Ishikawa (cell line): Measurements from ENCODE around the gene COL21A1.

ENCODE experiments used
- CEBPB ChIP-seq: IDR thresholded peaks from 2 replicates; pipeline ENCODE4 v1.6.1; 2012
- CREB1 ChIP-seq: IDR thresholded peaks from 2 replicates; pipeline ENCODE4 v1.6.1; 2012; ENCODE audit warnings: low read depth
- EGR1 ChIP-seq: IDR thresholded peaks from 2 replicates; pipeline ENCODE4 v1.6.1; 2012
- EP300 ChIP-seq: IDR thresholded peaks from 2 replicates; pipeline ENCODE4 v1.6.1; 2012; ENCODE audit warnings: borderline replicate concordance
- FOXM1 ChIP-seq: IDR thresholded peaks from 2 replicates; pipeline ENCODE4 v1.6.1; 2012; ENCODE audit warnings: low read depth, borderline replicate concordance
- MAX ChIP-seq: IDR thresholded peaks from 2 replicates; pipeline ENCODE4 v1.6.1; 2012
- NFIC ChIP-seq: IDR thresholded peaks from 2 replicates; pipeline ENCODE4 v1.6.1; 2012
- RAD21 ChIP-seq: IDR thresholded peaks from 2 replicates; pipeline ENCODE4 v1.6.1; 2012; ENCODE audit warnings: low read depth
- REST ChIP-seq: IDR thresholded peaks from 2 replicates; pipeline ENCODE4 v1.6.1; 2012; ENCODE audit warnings: low read depth, mild to moderate bottlenecking
- TAF1 ChIP-seq: IDR thresholded peaks from 2 replicates; pipeline ENCODE4 v1.6.1; 2012; ENCODE audit warnings: low read depth, mild to moderate bottlenecking
- TCF12 ChIP-seq: IDR thresholded peaks from 2 replicates; pipeline ENCODE4 v1.6.1; 2012; ENCODE audit warnings: low read depth
- TEAD4 ChIP-seq: IDR thresholded peaks from 2 replicates; pipeline ENCODE4 v1.6.1; 2012
- USF1 ChIP-seq: IDR thresholded peaks from 2 replicates; pipeline ENCODE4 v1.6.1; 2012
- YY1 ChIP-seq: IDR thresholded peaks from 2 replicates; pipeline ENCODE4 v1.6.1; 2012; ENCODE audit warnings: low read depth
- ZBTB7A ChIP-seq: IDR thresholded peaks from 2 replicates; pipeline ENCODE4 v1.6.1; 2012; ENCODE audit warnings: low read depth

Gene COL21A1

GRCh38 chr6:56172144-56172543 lies 75.2 kb downstream of the COL21A1 start:
- TF ChIP-seq USF1 (no peak), YY1 (no peak), TEAD4 (no peak), CREB1 (no peak), MAX (no peak), FOXM1 (no peak), TAF1 (no peak), EP300 (no peak), EGR1 (no peak), NFIC (no peak), TCF12 (no peak), ZBTB7A (no peak), REST (no peak)

GRCh38 chr6:56169366-56169765 lies 78.0 kb downstream of the COL21A1 start:
- no peak for TF ChIP-seq TCF12

GRCh38 chr6:56168596-56168995 lies 78.8 kb downstream of the COL21A1 start:
- no peak for TF ChIP-seq EP300
- no peak for TF ChIP-seq REST
- no peak for TF ChIP-seq MAX
- TF ChIP-seq YY1: no peak

- no peak for TF ChIP-seq NFIC
- TF ChIP-seq CEBPB: no peak
- no peak for TF ChIP-seq USF1
- no peak for TF ChIP-seq TCF12
- TF ChIP-seq EGR1: no peak
Observed at GRCh38 chr6:56162081-56162480, 85.3 kb downstream of the COL21A1 start.

- TF ChIP-seq TEAD4: no peak
- no peak for TF ChIP-seq TAF1
- TF ChIP-seq USF1: no peak
- no peak for TF ChIP-seq REST
- TF ChIP-seq EP300: no peak
- no peak for TF ChIP-seq EGR1
- no peak for TF ChIP-seq YY1
- no peak for TF ChIP-seq ZBTB7A
- TF ChIP-seq NFIC: no peak
- no peak for TF ChIP-seq CEBPB
- no peak for TF ChIP-seq MAX
- no peak for TF ChIP-seq CREB1
- TF ChIP-seq RAD21: no peak
- TF ChIP-seq FOXM1: no peak
- no peak for TF ChIP-seq TCF12
Observed at GRCh38 chr6:56160489-56160888, 86.9 kb downstream of the COL21A1 start.
